ENCODE data around the gene NACC2.

GRCh38 chr9:136039488-136039887 lies 55.6 kb downstream of the NACC2 start:
- TF ChIP-seq CTCF (IDR thresholded peaks at IDR 0.05; ENCODE audit: low read length) (no peak), EZH2 (optimal IDR thresholded peaks at IDR 0.05; ENCODE audit: low read depth, low read length) (no peak)

Data from MM.1S (cell line).